ENCODE measurements around the gene LRRN2.

DNA sequence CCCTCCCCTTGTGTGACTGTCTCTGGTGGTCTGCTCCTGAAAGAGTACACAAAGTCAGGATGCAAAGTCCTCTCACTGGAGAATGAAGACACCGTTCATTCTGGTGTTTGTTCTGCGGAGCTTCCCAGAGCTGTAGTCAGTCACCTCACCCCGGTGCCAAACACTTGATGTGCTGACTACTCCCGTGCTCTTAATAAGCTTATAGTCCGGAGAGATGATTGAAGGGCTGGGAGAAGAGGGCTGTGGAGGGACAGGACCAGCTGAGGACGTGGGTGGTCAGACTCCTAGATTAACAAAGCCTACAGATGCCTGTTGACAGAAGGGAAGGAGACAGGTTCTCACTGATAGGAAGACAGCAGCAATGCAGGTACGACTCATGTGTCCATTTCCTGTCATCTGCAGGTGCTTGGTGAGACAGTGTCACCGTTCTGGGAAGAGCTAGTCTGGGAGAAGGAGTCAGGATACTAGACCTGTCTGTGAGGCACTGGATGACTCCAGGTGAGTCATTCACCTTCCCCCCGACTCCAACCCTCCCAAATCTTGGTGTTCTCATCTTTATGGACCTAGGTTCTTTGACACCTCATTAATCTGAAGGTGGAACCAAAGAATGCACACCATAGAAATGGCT, 40.4 kb upstream of the LRRN2 start:
- TF ChIP-seq POLR2AphosphoS5 (IDR thresholded peaks at IDR 0.05; ENCODE audit: low read depth, low read length) (no peak), TAF1 (IDR thresholded peaks at IDR 0.05; ENCODE audit: low read depth, low read length) (no peak), POLR2A (IDR thresholded peaks at IDR 0.05; ENCODE audit: low read depth, low read length) (no peak), SPI1 (IDR thresholded peaks at IDR 0.05; ENCODE audit: low read depth, low read length) (no peak)

Measured in GM12891 (cell line).